MV-4-11 (cell line): ENCODE measurements around the gene PLA2G3.

Source experiments
- DNase-seq: peaks from one replicate; lab custom pipeline; 2025; lab: John Stamatoyannopoulos, UW

Gene PLA2G3

DNA sequence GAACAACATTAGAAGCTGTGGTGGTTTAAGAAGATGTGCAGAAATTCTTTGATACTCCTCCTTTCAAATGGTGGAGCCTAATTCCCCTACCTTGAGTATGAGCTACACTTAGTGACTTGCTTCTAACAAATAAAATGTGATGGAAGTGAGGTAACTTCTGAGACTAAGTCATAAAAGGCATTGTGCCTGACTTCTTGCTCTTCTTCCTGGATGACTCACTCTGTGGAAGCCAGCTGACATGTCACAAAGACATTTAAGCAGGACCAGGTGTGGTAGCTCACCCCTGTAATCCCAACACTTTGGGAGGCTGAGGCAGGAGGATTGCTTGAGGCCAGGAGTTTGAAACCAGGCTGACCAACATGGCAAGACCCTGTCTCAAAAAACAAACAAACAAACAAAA is 3.9 kb upstream of the PLA2G3 start:
- DNase-seq: no peak

DNA sequence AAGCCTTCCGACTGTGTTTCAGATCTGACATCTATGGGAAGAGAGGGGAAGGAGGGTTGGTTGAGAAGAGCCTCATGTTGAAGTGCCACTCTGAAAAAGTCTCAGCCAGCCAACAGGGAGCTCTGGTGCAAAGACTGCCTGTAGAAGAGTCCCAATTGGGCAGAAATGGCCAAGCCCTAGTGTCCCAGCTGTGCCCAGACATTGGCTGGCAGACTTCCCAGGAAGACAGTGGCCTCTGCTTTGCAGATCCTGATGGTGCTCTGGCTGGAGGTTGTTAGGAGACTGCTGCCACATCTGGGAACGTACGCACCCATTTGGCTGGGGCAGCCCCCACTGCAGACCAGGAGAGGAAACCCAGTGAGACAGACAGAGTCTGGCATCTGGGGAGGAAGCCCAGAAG is 3.2 kb upstream of the PLA2G3 start:
- DNase-seq: no peak

DNA sequence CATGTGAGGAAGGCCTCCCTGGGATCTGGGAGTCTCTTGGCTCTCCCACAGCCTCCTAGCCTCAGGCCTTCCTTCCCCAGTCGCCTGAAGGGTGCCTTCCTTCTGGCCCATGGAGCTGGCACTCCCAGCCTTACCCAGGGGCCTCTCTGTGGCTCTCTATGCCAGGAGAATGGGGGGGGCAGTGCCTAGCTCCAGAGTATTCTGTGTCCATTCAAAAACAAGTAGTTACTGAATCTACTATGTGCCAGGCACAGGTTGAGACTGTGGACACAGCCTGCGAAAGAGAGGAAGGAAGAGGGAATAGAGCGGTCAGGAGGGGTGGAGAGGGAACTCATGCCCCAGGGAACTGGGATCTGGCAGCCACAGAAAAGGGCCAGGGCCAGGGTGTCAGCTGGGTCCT is 2.7 kb upstream of the PLA2G3 start:
- no peak for DNase-seq

DNA sequence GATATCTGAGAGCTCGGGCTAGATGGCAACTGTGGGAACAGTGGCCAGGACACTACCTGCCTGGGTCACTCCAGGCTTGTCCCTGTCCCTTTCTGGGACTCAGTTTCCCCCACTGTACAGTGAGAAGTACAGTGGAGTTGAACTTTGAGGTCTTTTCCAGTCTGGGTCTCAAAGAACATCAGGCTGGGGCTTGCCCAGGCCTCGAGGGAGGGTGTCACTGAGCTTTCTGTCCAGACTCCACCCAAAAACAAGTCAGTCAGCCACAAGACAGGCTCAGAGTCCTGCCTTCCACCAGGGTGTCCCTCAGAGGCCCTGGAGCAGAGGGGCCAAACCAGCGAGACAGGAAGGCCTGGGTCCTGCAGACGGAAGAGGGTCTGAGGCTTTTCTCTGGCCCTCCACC is 2.0 kb upstream of the PLA2G3 start:
- no peak for DNase-seq

DNA sequence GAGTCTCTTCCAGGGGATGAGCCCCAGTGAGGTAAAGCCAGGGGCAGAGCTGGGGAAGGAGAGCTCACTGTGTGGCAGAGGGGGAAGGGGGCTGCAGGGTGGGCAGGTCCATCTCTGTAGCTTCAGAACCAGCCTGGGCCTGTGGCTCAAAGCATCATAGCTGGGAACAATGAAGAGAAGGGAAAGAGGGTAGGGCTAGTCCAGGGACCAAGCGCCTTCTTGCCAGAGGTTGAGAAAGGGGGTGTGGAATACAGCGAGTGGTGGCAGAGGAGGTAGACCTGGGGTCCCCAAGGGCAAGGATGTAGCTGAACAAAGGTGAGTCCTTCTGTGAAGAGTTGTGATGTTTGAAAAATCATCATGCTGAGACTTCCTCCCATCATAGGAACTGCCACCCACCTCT is 1.2 kb upstream of the PLA2G3 start:
- DNase-seq: no peak

DNA sequence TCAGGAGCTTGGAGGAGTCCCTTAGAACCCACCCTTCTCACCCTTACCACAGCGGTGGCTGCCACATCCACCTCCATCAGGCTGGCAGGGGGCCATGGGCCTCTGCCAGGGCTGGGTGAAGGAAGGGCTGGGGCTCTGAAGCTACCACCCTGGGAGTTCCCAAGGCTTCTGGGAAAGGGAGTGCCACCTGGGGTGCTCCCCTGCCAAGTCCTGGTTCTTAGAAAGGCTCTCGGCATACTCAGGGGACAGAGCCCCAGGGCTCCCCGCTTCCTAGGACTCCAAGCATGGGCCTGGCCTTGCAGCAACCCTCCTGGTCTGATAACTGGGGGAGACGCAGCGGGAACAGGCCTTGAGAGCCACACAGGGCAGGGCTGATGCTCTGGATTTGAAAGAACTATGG is 438 bp upstream of the PLA2G3 start:
- DNase-seq: no peak

DNA sequence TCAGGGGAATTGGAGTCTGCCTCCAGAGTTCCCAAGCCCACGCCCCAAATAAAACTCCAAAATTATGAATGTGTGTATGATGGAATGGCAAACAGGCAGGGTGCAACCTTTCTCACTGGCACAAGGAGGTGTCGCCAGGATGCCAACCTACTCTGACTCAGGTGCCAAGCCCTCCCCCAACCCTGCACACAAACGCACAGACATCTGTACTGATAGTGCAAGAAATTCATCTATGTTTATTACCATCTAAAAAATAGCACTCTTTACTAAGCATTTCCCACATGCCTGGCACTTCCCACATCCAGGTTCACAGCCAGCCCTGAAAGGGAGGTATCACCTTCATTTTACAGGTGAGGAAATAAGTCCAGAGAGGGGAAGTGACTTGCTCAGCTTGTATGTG is 1.2 kb downstream of the PLA2G3 start:
- DNase-seq: no peak

DNA sequence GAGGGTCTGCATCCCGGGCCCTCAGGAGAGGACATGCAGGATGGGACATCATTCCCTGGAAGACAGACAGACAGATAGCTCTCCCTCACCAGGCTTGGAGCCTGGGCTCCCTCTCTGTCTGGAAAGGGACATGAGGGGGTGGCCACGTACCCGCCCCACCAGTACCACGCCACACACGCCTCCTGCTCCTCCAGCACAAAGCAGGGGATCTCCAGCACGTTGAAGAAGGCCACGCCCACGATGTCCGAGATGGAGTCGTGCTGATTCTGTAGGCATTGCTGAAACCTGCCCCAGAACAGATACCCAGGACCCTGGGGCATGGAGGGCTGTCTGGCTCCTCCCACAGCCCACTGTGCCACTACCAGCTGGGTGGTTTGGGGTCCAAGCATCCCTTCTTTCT is 2.2 kb downstream of the PLA2G3 start:
- DNase-seq: no peak

DNA sequence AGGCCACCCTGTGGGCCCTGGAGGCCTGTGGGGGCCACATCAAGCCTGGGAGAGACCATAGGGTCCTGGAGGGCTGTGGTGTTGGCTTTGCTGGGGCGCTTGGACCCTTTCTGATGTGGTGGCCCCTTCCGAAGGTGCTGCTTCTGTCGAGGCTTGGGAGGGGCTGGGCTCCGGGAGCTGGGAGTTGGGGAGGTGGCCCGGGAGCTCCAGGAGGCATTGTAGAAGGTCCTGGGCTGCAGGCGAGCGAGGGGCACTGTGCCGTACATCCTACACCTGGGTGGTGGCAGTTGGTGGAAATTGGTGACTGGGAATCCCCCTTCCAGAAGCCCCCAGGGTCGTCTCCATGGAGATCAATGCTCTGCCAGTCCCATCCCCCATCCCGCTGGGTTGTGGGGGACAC is 2.6 kb downstream of the PLA2G3 start:
- no peak for DNase-seq

DNA sequence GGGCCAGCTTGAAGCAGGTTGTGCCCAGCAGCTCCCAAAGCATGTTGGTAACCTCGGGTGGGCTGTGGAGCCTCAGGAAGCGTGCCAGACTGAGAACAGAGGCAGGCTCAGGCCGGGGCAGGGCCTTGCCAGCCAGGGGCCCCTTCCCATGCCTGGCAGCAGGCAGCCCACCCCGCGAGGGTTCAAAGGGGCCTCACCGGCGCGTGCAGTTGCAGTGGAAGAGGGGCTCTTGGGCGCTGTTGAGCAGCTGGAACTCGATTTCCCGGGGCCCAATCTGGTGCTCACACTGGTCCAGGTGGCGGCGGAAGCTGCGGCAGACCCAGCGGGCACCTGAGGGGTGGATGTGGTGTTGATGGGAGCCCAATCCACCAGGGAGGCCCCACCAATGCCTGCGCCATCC is 3.6 kb downstream of the PLA2G3 start:
- no peak for DNase-seq

DNA sequence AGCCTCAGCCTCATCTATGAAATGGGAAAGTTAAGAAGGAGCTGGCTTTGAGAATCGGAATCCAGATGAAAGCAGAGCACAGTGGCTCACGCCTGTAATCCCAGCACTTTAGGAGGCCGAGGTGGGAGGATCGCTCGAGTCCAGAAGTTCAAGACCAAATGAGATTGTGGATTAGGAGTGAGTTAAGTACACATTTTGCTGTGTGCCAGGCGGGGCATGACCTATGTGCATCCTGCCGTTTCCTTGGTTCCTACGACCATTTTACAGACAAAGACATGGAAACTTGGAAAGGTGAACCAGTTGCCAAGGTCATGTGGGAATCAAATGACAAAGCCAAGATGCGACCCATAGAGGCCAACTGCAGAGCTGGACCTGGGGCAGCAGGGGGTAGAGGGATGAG is 4.2 kb downstream of the PLA2G3 start:
- DNase-seq: no peak

DNA sequence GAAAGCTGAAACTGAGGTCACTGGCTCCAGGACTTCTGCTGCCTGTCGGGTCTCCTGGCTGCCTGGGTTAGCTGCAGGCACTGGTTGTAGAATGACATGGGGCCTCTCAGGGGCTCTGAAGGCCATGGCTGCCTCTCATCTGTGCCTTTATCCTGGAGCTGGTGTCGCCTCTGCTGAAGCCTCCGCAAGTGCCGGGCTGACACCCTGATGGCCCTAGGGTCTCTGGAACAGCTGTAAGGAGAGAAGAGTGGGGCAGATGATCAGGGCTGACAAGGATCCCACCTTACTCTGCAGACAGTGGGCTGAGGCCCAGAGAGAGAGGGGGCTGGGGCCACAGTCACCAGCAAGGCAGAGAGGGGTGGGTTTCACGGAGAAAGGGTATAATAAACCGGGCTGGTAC is 4.6 kb downstream of the PLA2G3 start:
- no peak for DNase-seq

DNA sequence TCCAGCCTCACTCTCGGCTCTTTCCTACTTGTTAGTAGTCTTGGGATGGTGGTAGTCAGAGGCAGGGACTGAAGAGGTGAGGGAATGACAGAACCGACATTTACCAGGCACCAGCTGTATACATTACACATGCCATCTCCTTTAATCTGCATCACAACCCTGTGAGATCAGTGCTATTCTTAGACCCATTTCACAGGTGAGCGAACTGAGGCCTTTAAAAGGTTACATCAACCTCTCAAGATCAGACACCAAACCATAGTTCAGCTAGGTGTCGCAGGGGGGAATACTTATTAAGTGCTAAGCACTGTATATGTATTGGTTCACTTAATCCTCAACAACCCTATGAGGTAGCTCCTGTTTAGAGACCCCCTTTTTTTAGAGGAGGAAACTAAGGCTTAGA is 5.6 kb downstream of the PLA2G3 start:
- DNase-seq: no peak

DNA sequence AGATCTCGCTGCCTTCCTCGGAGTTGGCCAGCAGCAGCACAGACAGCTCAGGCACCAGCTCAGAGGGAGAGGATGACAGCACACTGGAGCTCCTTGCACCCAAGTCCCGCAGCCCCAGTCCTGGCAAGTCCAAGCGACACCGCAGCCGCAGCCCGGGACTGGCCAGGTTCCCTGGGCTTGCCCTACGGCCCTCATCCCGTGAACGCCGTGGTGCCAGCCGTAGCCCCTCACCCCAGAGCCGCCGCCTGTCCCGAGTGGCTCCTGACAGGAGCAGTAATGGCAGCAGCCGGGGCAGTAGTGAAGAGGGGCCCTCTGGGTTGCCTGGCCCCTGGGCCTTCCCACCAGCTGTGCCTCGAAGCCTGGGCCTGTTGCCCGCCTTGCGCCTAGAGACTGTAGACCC is 6.4 kb downstream of the PLA2G3 start:
- no peak for DNase-seq

DNA sequence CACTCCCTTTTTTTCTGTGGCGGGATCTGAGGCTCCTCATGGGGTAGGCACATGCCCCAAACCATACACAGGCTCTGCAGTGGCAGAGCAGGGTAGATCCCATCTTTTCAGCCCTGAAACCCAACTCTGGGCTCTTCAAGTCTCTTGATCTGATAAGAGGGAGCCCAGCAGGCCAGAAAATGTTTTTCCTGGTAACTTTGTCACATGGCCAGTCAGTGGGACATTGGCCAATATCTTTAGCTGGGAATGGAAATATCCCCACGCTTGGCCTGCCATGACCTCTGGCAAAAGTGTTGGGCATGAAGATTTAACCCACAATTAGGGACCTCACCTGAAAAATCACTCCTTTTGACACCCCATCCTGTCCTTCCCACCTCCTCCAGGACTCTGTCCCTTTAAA is 9.4 kb downstream of the PLA2G3 start:
- no peak for DNase-seq

DNA sequence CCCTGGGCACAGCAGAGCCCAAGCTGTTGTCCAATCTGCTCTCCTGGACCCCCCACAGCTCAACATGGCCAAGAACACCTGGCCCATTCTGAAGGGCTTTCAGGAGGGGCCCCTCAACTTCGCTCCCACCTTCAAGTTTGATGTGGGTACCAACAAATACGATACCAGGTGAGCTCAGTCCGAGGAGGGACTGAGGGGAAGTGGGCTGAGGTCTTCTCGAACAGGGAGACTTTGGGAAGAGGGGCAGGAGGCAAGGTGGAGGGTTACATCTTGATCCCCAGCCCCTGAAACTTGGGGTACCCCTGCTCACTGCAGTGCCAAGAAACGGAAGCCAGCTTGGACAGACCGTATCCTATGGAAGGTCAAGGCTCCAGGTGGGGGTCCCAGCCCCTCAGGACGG is 12.2 kb downstream of the PLA2G3 start:
- DNase-seq: no peak

DNA sequence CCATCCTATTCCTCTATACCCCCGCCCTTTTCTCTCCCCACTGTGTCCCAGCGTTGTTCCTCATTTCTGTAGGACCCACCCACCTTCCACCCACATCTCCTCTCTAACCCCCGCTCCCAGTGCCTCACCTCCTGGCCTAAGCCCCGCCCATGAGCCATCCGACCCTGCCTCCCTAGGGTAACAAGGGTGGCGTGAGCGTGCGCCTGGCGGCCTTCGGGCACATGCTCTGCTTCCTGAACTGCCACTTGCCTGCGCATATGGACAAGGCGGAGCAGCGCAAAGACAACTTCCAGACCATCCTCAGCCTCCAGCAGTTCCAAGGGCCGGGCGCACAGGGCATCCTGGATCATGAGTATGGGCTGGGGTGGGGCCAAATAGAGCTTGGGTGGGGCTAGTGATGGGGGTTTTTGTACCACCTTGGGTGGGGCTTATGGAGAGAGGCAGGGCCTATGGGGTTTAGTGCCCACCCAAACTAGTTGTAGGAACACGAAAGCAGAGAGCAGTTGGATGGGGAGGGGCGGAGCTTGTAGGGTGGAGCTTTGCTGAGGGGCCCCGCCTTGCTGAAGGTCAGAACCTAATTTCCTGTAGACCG is 13.0 kb downstream of the PLA2G3 start:
- no peak for DNase-seq

DNA sequence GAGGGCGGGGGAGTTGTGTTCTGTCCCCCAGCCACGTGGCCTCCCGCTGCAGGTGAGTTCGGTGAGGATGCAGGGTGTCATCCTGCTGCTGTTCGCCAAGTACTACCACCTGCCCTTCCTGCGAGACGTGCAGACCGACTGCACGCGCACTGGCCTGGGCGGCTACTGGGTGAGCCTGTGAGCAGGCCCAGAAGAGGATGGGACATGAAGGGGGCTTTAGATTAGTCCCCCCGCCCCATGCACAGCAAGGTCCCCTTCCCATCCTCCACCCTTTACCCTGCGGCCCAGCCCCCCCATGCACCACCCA is 13.5 kb downstream of the PLA2G3 start:
- no peak for DNase-seq

DNA sequence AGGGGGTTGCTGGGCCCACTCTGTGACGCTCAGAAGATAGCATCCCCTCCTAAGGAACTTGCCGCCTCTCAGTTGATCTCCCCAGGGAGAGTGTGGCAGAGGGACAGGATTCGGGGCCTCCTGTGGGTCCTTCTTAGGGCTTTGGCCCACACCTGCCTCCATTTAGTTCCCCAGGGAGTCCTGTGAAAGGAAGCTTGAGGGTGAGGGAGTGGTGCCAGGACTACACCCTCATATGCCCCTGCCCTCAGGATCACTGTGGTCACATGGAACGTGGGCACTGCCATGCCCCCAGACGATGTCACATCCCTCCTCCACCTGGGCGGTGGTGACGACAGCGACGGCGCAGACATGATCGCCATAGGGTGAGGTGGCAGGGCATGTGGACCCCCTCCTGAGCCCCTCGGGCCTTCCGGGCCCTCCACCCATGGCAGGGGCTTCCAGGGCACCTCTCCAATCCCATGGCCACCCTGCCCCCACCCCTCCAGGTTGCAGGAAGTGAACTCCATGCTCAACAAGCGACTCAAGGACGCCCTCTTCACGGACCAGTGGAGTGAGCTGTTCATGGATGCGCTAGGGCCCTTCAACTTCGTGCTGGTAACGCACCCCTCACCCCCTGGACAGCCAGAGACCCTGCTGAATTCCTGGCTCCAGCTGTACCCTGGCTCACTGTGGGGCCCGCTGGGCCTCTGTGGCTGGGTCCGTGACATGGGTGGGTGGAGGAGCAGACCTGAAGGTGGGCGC is 14.0 kb downstream of the PLA2G3 start:
- no peak for DNase-seq

DNA sequence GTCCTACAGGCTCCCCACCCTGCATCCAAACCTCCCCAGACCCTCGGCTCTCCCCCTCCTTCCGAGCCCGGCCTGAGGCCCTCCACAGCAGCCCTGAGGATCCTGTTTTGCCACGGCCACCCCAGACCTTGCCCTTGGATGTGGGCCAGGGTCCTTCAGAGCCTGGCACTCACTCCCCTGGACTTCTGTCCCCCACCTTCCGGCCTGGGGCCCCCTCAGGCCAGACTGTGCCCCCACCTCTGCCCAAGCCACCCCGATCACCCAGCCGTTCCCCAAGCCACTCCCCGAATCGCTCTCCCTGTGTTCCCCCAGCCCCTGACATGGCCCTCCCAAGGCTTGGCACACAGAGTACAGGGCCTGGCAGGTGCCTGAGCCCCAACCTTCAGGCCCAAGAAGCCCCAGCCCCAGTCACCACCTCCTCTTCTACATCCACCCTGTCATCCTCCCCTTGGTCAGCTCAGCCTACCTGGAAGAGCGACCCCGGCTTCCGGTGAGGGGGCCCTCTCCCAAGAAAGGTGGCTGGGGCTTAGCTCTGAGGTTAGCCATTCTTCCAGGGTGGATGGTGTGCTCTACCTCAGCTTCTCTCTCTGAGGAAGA is 14.7 kb downstream of the PLA2G3 start:
- DNase-seq: no peak

DNA sequence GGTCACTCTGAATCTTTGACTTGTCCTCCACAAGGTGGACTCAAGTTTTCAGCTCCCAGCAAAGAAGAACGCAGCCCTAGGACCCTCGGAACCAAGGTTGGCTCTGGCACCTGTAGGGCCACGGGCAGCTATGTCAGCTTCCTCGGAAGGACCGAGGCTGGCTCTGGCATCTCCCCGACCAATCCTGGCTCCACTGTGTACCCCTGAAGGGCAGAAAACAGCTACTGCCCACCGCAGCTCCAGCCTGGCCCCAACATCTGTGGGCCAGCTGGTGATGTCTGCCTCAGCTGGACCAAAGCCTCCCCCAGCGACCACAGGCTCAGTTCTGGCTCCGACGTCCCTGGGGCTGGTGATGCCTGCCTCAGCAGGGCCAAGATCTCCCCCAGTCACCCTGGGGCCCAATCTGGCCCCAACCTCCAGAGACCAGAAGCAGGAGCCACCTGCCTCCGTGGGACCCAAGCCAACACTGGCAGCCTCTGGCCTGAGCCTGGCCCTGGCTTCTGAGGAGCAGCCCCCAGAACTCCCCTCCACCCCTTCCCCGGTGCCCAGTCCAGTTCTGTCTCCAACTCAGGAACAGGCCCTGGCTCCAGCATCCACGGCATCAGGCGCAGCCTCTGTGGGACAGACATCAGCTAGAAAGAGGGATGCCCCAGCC is 15.4 kb downstream of the PLA2G3 start:
- DNase-seq: no peak

DNA sequence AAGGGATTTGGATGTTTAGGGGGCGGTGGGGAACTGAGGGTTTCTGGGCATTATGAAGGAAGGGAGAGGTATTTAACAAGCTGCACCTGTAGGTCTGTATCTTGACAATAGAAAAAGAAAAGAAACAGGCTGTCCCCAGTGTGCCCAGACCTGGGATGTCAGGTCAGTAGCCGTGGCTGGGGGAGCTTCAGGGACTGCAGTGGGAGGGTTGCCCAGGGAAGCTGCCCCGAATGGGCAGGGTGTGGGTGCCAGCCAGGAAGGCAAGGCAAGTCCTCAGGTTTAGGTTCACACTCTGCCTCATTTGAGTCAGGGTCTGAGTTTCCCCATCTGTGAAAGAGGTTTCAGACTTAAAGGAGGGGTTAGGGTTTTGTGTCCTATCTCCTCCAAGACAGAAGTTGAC is 16.0 kb downstream of the PLA2G3 start:
- no peak for DNase-seq

DNA sequence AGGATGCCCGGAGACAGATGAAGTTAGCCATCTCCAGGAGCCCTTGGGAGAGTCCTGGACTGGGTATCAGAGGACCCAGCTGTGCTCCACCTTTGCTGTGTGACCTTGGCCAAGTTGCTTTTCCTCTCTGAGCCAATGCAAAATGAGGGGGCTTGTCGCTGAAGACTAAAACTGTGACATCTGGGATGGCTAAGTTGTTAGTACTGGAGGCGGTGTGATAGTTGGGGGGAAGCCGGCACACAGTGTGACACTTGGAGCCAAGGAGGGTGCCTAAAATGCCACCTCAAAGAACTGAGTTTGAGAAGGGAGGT is 17.1 kb downstream of the PLA2G3 start:
- DNase-seq: no peak
